Loucy (cell line): ENCODE data around the gene ZBTB12.

Experiments
- EZH2phosphoT487 ChIP-seq: fragments of 200-600 bp; IDR thresholded peaks from 2 replicates; pipeline ENCODE4 v1.6.1; 2018; ENCODE audit warnings: antibody characterized with exemption, mild to moderate bottlenecking, moderate library complexity, borderline replicate concordance
- TF ChIP-seq, protein P1 (sequence below): fragments of 200-600 bp; sonication (generic); conservative IDR thresholded peaks from 2 replicates; pipeline ENCODE4 v1.5.1; 2014; ENCODE audit warnings: mild to moderate bottlenecking, antibody characterized with exemption, low read length

DNA sequence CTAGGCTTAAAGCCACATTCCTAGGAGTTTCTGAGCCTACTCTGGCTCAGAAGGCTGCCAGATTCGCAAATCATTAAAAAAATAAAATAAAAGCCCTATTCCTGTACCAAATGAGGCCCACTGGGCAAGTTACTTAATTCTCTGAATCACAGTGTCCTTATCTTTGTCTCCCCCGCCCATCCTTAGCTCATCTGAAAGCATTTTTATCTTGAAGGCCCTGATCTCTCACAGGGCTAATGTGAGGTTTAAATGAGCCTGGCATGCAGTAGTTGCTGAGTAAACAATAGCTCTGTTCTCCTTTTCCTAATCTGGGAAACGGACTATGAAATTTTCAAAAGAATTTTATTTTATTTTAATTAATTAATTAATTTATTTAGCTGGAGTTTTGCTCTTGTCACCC lies 2.1 kb upstream of the ZBTB12 start:
- TF ChIP-seq, protein P1, sequence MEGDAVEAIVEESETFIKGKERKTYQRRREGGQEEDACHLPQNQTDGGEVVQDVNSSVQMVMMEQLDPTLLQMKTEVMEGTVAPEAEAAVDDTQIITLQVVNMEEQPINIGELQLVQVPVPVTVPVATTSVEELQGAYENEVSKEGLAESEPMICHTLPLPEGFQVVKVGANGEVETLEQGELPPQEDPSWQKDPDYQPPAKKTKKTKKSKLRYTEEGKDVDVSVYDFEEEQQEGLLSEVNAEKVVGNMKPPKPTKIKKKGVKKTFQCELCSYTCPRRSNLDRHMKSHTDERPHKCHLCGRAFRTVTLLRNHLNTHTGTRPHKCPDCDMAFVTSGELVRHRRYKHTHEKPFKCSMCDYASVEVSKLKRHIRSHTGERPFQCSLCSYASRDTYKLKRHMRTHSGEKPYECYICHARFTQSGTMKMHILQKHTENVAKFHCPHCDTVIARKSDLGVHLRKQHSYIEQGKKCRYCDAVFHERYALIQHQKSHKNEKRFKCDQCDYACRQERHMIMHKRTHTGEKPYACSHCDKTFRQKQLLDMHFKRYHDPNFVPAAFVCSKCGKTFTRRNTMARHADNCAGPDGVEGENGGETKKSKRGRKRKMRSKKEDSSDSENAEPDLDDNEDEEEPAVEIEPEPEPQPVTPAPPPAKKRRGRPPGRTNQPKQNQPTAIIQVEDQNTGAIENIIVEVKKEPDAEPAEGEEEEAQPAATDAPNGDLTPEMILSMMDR: no peak
- no peak for TF ChIP-seq EZH2phosphoT487
